ENCODE data around the gene CCDC171.

Gene CCDC171

GRCh38 chr9:16004613-16005012 lies 451.8 kb downstream of the CCDC171 start:
- no peak for DNase-seq

DNA sequence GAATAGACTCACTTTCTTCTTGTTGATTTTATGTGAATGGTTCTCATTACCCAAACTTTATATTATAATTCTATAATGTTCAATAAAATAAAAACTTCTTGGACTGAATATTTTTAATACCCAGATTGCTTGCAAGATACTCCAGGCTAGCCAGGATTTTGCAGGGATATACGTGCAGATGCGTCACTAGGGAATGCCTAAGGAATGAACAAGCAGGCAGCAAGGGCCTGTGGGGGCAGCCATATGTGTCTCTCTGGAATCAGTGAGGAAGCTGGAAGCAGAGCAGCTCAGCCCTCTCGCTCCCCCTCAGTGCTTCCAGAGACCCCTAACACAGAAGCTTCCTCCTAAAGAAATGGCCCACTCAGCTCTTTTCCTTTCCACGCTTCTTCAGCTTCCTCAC lies 457.4 kb downstream of the CCDC171 start:
- no peak for DNase-seq

GRCh38 chr9:16012621-16013020 lies 459.8 kb downstream of the CCDC171 start:
- DNase-seq: no peak

GRCh38 chr9:16013366-16013765 lies 460.5 kb downstream of the CCDC171 start:
- no peak for DNase-seq

DNA sequence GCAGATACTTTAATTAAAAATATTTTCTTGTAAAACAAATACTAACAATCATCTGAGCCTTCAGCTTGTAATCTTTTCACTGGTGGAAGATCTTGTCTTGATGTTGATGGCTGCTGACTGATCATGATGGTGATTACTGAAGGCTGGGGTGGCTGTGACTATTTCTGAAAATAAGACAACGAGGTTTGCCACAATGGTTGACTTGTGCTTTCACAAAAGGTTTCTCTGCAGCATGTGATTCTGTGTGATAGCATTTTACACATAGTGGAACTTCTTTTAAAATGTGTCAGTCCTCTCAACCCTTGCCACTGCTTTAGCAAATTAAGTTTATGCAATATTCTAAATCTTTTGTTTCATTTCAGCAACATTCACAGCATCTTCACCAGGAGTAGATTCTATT lies 461.0 kb downstream of the CCDC171 start:
- no peak for DNase-seq

GRCh38 chr9:16022228-16022627 lies 469.4 kb downstream of the CCDC171 start:
- DNase-seq: no peak

GRCh38 chr9:16023446-16023845 lies 470.6 kb downstream of the CCDC171 start:
- DNase-seq: no peak

Data from midbrain (tissue), 1 donor.